HCT116 (cell line): Measurements from ENCODE around the gene CCL13. TPM values are rescaled to one million over a fixed set of nuclear protein-coding genes. Genes with fewer than 3 reads are reported as not detected.

Experiments used
- ATAC-seq: fragments of 200-7000 bp; cut with Tn5 transposase; 2 replicates; pipeline ENCODE4 v1.9.1; 2020; ENCODE audit warnings: mild to moderate bottlenecking, moderate library complexity
- BruUV-seq: library from RNA; stranded (reverse); fragments of 400-500 nt; replicated peaks from 2 replicates; lab custom pipeline; 2021; lab: Mats Ljungman, UMichigan
- CTCF ChIA-PET: fragments of 300-600 bp; sonication (Branson Sonifier 250); formaldehyde crosslinking; loops from one replicate; lab custom pipeline; 2021; ENCODE audit warnings: antibody characterized with exemption; lab: Charles Lee
- POLR2A ChIA-PET: fragments of 300-600, 350-600 bp; sonication (Branson Sonifier 250); formaldehyde crosslinking; loops from one replicate; lab custom pipeline; 2021; ENCODE audit warnings: antibody characterized with exemption; lab: Charles Lee
- RAD21 ChIA-PET, 2 experiments: fragments of 300-600 bp; sonication (Branson Sonifier 250); formaldehyde crosslinking; loops; one replicate each; lab custom pipeline; 2023; ENCODE audit warnings: low total read pairs in 2 of 2; ENCODE audit not compliant: uncharacterized antibody in 2 of 2, unreplicated experiment in 2 of 2, low non-redundant PET in 1 of 2; lab: Charles Lee
- DNase-seq: peaks from one replicate; pipeline ENCODE4 v3.0.0-alpha.2; 2010; ENCODE audit warnings: low read depth, low spot score
- H2AFZ ChIP-seq: fragments of 200-600 bp; shearing (Covaris generic), sonication (generic); 2 replicates; pipeline ENCODE4 v1.6.1; 2017; ENCODE audit warnings: low read depth, mixed run types, mixed read lengths, antibody characterized with exemption, low read length; ENCODE audit not compliant: poor library complexity, severe bottlenecking
- H3K27ac ChIP-seq: 2 replicates; pipeline ENCODE4 v1.5.1; 2012; ENCODE audit warnings: low read depth, low read length
- H3K27me3 ChIP-seq: fragments of 200-600 bp; sonication (generic); 2 replicates; pipeline ENCODE4 v1.6.1; 2016; ENCODE audit warnings: mixed run types, low read length, mixed read lengths; ENCODE audit not compliant: insufficient read depth
- H3K36me3 ChIP-seq, 2 experiments: fragments of 200-500 bp in 1 of 2; fragments of 200-600 bp in 1 of 2; sonication (Bioruptor generic) in 1 of 2; sonication (generic) in 1 of 2; 2 replicates each; pipeline versions ENCODE4 v1.5.1 to v1.6.1; 2014 to 2016; ENCODE audit warnings: low read length in 2 of 2, inconsistent platforms in 1 of 2, mixed read lengths in 1 of 2, mixed run types in 1 of 2; ENCODE audit not compliant: insufficient read depth in 2 of 2, control insufficient read depth in 1 of 2
- H3K4me1 ChIP-seq, 2 experiments: fragments of 200-600 bp in 1 of 2; sonication (generic) in 1 of 2; 2 replicates each; pipeline versions ENCODE4 v1.5.1 to v1.6.1; 2012 to 2017; ENCODE audit warnings: low read length in 2 of 2, inconsistent platforms in 1 of 2, mild to moderate bottlenecking in 1 of 2, mixed read lengths in 1 of 2, mixed run types in 1 of 2, moderate library complexity in 1 of 2; ENCODE audit not compliant: insufficient read depth in 2 of 2, control insufficient read depth in 1 of 2
- H3K4me2 ChIP-seq: fragments of 200-600 bp; sonication (generic); 2 replicates; pipeline ENCODE4 v1.6.1; 2017; ENCODE audit warnings: mixed run types, low read length, mixed read lengths
- H3K4me3 ChIP-seq, 2 experiments: fragments of 200-600 bp in 1 of 2; sonication (generic) in 1 of 2; replicated peaks in 1 of 2; 2 replicates each; pipeline ENCODE4 v1.5.1; 2011 to 2016; ENCODE audit warnings: low read length in 2 of 2, control low read depth in 1 of 2, low read depth in 1 of 2, mild to moderate bottlenecking in 1 of 2, mixed read lengths in 1 of 2, mixed run types in 1 of 2
- H3K79me2 ChIP-seq: fragments of 200-600 bp; sonication (generic); 2 replicates; pipeline ENCODE4 v1.6.1; 2017; ENCODE audit warnings: mild to moderate bottlenecking, mixed run types, low read length, moderate library complexity, mixed read lengths; ENCODE audit not compliant: insufficient read depth
- H3K9ac ChIP-seq: fragments of 200-600 bp; sonication (generic); 2 replicates; pipeline ENCODE4 v1.6.1; 2016; ENCODE audit warnings: low read length, mixed read lengths
- H3K9me2 ChIP-seq: fragments of 200-600 bp; sonication (generic), shearing (Covaris generic); 2 replicates; pipeline ENCODE4 v1.6.1; 2017; ENCODE audit warnings: mixed run types, mild to moderate bottlenecking, moderate library complexity; ENCODE audit not compliant: insufficient read depth
- H3K9me3 ChIP-seq, 2 experiments: fragments of 200-500 bp in 1 of 2; fragments of 200-600 bp in 1 of 2; sonication (Bioruptor generic) in 1 of 2; sonication (generic) in 1 of 2; 2 replicates each; pipeline ENCODE4 v1.6.1; 2014 to 2017; ENCODE audit warnings: low read length in 2 of 2, mixed read lengths in 2 of 2, inconsistent platforms in 1 of 2, low read depth in 1 of 2, mild to moderate bottlenecking in 1 of 2, mixed run types in 1 of 2, moderate library complexity in 1 of 2; ENCODE audit not compliant: control insufficient read depth in 1 of 2, insufficient read depth in 1 of 2
- H4K20me1 ChIP-seq: fragments of 200-600 bp; sonication (generic), shearing (Covaris generic); 2 replicates; pipeline ENCODE4 v1.6.1; 2017; ENCODE audit warnings: mixed run types, mild to moderate bottlenecking, moderate library complexity; ENCODE audit not compliant: insufficient read depth
- FOSL1 ChIP-seq: IDR thresholded peaks from 2 replicates; pipeline ENCODE4 v1.6.1; 2012; ENCODE audit warnings: low read depth
- JUND ChIP-seq: IDR thresholded peaks from 2 replicates; pipeline ENCODE4 v1.6.1; 2012
- POLR2A ChIP-seq: IDR thresholded peaks from 2 replicates; pipeline ENCODE4 v1.7.0; 2011; ENCODE audit warnings: borderline replicate concordance; ENCODE audit not compliant: insufficient read depth, insufficient read length; ENCODE audit errors: extremely low read depth
- POLR2AphosphoS5 ChIP-seq: IDR thresholded peaks from 2 replicates; pipeline ENCODE4 v1.6.1; 2011; ENCODE audit warnings: mild to moderate bottlenecking, low read depth, low read length, moderate library complexity
- SRF ChIP-seq: IDR thresholded peaks from 2 replicates; pipeline ENCODE4 v1.6.1; 2012; ENCODE audit warnings: low read depth
- TCF7L2 ChIP-seq: IDR thresholded peaks from 2 replicates; pipeline ENCODE4 v1.7.0; 2011; ENCODE audit warnings: borderline replicate concordance, inconsistent platforms; ENCODE audit not compliant: insufficient read depth, insufficient read length; ENCODE audit errors: extremely low read depth
- ZFX ChIP-seq: fragments of 450-650 bp; IDR thresholded peaks from 2 replicates; pipeline ENCODE4 v1.6.1; 2017
- ZNF274 ChIP-seq: fragments of 200-500 bp; sonication (Bioruptor generic); IDR thresholded peaks from 2 replicates; pipeline ENCODE4 v1.6.1; 2014; ENCODE audit warnings: mild to moderate bottlenecking, low read depth, low read length, inconsistent platforms
- intact Hi-C: fragments of 100-400 bp; cut with micrococcal nuclease; formaldehyde crosslinking; loops from 2 replicates; pipeline ENCODE4 v1.10.0; 2022
- total RNA-seq: library from RNA; stranded (reverse); gene quantifications from one replicate; pipeline ENCODE4 v1.2.1, GENCODE V29; 2021; ENCODE audit not compliant: unreplicated experiment
- TF ChIP-seq, protein P1 (sequence below): IDR thresholded peaks from 2 replicates; pipeline ENCODE4 v1.6.1; 2012; ENCODE audit warnings: low read depth
- TF ChIP-seq, protein P2 (sequence below), 3 experiments: fragments of 200-600 bp in 1 of 3; sonication (generic) in 1 of 3; IDR thresholded peaks in 2 of 3; conservative IDR thresholded peaks in 1 of 3; 2 replicates each; pipeline ENCODE4 v1.5.1; 2012 to 2017; ENCODE audit warnings: low read depth in 2 of 3, low read length in 2 of 3, antibody characterized with exemption in 1 of 3, borderline replicate concordance in 1 of 3, control low read depth in 1 of 3, mild to moderate bottlenecking in 1 of 3, mixed read lengths in 1 of 3, mixed run types in 1 of 3, moderate library complexity in 1 of 3; ENCODE audit not compliant: insufficient read depth in 1 of 3

The CCL13 gene
- total RNA-seq, 1 experiment from 2014 or later, result not detected

DNA sequence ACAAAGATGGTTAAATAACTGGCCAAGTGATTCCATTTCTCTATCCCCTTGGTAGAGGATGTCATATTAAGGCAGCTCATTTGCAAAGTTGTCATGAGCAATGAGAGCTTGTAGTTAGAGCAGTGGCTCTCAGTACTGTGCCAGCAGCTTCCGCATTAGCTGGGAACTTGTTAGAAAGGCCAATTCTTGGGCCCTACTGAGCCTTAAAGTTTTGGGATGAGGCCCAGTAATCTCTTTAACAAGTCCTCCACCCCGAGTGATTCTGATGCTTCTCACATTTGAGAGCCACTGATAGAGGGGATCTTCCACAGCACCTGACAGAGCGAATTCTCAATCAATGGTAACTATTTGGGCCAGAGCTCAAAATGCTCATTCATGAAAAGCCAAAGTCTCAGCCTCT, 26.9 kb downstream of the CCL13 start:
- H4K20me1 ChIP-seq, result no peaks in the 10 kb centered on the region
- H3K36me3 ChIP-seq, result no peaks in the 10 kb centered on the region
- POLR2A ChIA-PET, result no interaction called here
- H3K4me2 ChIP-seq, result no peak overlapping the region
- intact Hi-C loops, result loop anchor here (10.0 kb wide), 1 partner anchor 58 kb away; no protein-coding TSS in a partner anchor
- ATAC-seq (no peak), DNase-seq (no peak)
- H3K9me3 ChIP-seq, result no peaks in the 10 kb centered on the region
- TF ChIP-seq, protein P1, sequence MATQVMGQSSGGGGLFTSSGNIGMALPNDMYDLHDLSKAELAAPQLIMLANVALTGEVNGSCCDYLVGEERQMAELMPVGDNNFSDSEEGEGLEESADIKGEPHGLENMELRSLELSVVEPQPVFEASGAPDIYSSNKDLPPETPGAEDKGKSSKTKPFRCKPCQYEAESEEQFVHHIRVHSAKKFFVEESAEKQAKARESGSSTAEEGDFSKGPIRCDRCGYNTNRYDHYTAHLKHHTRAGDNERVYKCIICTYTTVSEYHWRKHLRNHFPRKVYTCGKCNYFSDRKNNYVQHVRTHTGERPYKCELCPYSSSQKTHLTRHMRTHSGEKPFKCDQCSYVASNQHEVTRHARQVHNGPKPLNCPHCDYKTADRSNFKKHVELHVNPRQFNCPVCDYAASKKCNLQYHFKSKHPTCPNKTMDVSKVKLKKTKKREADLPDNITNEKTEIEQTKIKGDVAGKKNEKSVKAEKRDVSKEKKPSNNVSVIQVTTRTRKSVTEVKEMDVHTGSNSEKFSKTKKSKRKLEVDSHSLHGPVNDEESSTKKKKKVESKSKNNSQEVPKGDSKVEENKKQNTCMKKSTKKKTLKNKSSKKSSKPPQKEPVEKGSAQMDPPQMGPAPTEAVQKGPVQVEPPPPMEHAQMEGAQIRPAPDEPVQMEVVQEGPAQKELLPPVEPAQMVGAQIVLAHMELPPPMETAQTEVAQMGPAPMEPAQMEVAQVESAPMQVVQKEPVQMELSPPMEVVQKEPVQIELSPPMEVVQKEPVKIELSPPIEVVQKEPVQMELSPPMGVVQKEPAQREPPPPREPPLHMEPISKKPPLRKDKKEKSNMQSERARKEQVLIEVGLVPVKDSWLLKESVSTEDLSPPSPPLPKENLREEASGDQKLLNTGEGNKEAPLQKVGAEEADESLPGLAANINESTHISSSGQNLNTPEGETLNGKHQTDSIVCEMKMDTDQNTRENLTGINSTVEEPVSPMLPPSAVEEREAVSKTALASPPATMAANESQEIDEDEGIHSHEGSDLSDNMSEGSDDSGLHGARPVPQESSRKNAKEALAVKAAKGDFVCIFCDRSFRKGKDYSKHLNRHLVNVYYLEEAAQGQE, result no peak
- TF ChIP-seq TCF7L2 (no peak), ZFX (no peak), FOSL1 (no peak), POLR2AphosphoS5 (no peak)
- no peaks in the 10 kb centered on the region for H3K9me2 ChIP-seq
- H3K79me2 ChIP-seq, result no peaks in the 10 kb centered on the region
- RAD21 ChIA-PET, result no interaction called here
- CTCF ChIA-PET, result no interaction called here
- no peak overlapping the region for H3K4me3 ChIP-seq
- H3K4me1 ChIP-seq, result no peaks in the 10 kb centered on the region
- no TSS peak for BruUV-seq
- H3K27ac ChIP-seq, result no peak overlapping the region
- H3K27me3 ChIP-seq, result peaks cover 55% of the 10 kb centered on the region
- H2AFZ ChIP-seq, result no peak overlapping the region
- no peak overlapping the region for H3K9ac ChIP-seq

DNA sequence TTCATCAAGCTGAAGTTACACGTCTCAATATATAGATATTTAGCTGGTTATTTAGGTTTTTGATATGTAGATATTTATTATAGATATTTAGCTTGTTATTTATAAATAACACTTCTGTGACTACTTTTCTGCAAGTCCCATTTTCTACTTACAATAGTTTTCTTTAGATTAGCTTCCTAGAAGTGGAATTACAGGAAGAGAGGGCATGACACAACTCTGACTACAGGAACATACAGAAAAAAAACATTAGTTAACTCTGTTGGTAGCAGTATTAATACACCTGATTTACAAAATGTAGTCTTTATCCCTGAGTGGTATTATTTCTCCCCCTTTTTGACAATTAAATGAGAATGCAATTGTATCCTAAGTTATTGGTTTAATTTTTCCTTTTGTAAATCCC, 28.0 kb downstream of the CCL13 start:
- Histone ChIP-seq H3K27me3 (peaks cover 57% of the 10 kb centered on the region), H3K4me2 (no peak overlapping the region), H3K4me3 (no peak overlapping the region), H3K9me2 (no peaks in the 10 kb centered on the region), H3K27ac (no peak overlapping the region), H3K36me3 (no peaks in the 10 kb centered on the region), H3K79me2 (no peaks in the 10 kb centered on the region), H2AFZ (no peak overlapping the region), H4K20me1 (no peaks in the 10 kb centered on the region), H3K9me3 (no peaks in the 10 kb centered on the region), H3K9ac (no peak overlapping the region), H3K4me1 (no peaks in the 10 kb centered on the region)
- ChIA-PET POLR2A (no interaction called here), RAD21 (no interaction called here), CTCF (interaction anchor here (1.2 kb wide), 1 partner anchor 23 kb away, joined by 3 read pairs; no protein-coding TSS in a partner anchor)
- no peak for ATAC-seq
- BruUV-seq, result no TSS peak
- no peak for DNase-seq
- intact Hi-C loops, result loop anchor here (10.0 kb wide), 1 partner anchor 59 kb away; no protein-coding TSS in a partner anchor
- TF ChIP-seq FOSL1, result no peak
- TF ChIP-seq, protein P1, result no peak
- no peak for TF ChIP-seq ZNF274
- TF ChIP-seq TCF7L2, result no peak
- TF ChIP-seq POLR2A, result no peak
- no peak for TF ChIP-seq JUND
- no peak for TF ChIP-seq SRF
- TF ChIP-seq, protein P2, sequence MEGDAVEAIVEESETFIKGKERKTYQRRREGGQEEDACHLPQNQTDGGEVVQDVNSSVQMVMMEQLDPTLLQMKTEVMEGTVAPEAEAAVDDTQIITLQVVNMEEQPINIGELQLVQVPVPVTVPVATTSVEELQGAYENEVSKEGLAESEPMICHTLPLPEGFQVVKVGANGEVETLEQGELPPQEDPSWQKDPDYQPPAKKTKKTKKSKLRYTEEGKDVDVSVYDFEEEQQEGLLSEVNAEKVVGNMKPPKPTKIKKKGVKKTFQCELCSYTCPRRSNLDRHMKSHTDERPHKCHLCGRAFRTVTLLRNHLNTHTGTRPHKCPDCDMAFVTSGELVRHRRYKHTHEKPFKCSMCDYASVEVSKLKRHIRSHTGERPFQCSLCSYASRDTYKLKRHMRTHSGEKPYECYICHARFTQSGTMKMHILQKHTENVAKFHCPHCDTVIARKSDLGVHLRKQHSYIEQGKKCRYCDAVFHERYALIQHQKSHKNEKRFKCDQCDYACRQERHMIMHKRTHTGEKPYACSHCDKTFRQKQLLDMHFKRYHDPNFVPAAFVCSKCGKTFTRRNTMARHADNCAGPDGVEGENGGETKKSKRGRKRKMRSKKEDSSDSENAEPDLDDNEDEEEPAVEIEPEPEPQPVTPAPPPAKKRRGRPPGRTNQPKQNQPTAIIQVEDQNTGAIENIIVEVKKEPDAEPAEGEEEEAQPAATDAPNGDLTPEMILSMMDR (IDR thresholded peaks at IDR 0.05 in 2 of 3, conservative IDR thresholded peaks at IDR 0.05 in 1 of 3; ENCODE audit: borderline replicate concordance in 1 of 3, insufficient read depth in 1 of 3, low read depth in 2 of 3, low read length in 2 of 3), result no peak
